Common myeloid progenitor, CD34-positive (primary cell): ENCODE data around the gene SIT1.
"Not testable (repeated sequence)": the region's sequence is repeated elsewhere in the genome, so short reads cannot be mapped to it uniquely, and the experiment has no call there.

ENCODE experiments used
- CTCF ChIA-PET: fragments of 350-600 bp; sonication (Branson Sonifier 250); formaldehyde crosslinking; loops from one replicate; lab custom pipeline; 2021; ENCODE audit warnings: antibody characterized with exemption; lab: Charles Lee
- POLR2A ChIA-PET: fragments of 350-600 bp; sonication (Branson Sonifier 250); formaldehyde crosslinking; loops from one replicate; lab custom pipeline; 2021; ENCODE audit warnings: antibody characterized with exemption; lab: Charles Lee
- DNase-seq, 3 donors: peaks; one replicate each; pipeline versions ENCODE4 v3.0.0 to v3.0.0-alpha.2; 2013
- H3K27ac ChIP-seq, 2 experiments: 1 replicate in 1 of 2; 2 replicates in 1 of 2; pipeline ENCODE4 v1.7.0; 2013; ENCODE audit warnings: inconsistent platforms in 2 of 2, low read length in 2 of 2, mild to moderate bottlenecking in 2 of 2, low read depth in 1 of 2, moderate library complexity in 1 of 2; ENCODE audit not compliant: severe bottlenecking in 2 of 2, insufficient read depth in 1 of 2, poor library complexity in 1 of 2
- H3K27me3 ChIP-seq, 5 experiments: replicated peaks in 2 of 5; 1 replicate in 3 of 5; 2 replicates in 2 of 5; pipeline versions ENCODE4 v1.6.1 to v1.7.0; 2013; ENCODE audit warnings: low read length in 4 of 5, mild to moderate bottlenecking in 2 of 5, moderate library complexity in 2 of 5, inconsistent platforms in 1 of 5; ENCODE audit not compliant: insufficient read depth in 5 of 5, control insufficient read depth in 4 of 5
- H3K36me3 ChIP-seq, 4 experiments: 1 replicate in 2 of 4; 2 replicates in 2 of 4; pipeline versions ENCODE4 v1.6.1 to v1.7.0; 2013; ENCODE audit warnings: low read length in 3 of 4, control low read depth in 1 of 4, mild to moderate bottlenecking in 1 of 4; ENCODE audit not compliant: control insufficient read depth in 4 of 4, insufficient read depth in 4 of 4
- H3K4me1 ChIP-seq, 4 experiments: 1 replicate in 3 of 4; 2 replicates in 1 of 4; pipeline versions ENCODE4 v1.6.1 to v1.7.1; 2013; ENCODE audit warnings: low read length in 3 of 4, mild to moderate bottlenecking in 3 of 4, control low read depth in 1 of 4, inconsistent platforms in 1 of 4, moderate library complexity in 1 of 4; ENCODE audit not compliant: control insufficient read depth in 4 of 4, insufficient read depth in 4 of 4; ENCODE audit errors: control extremely low read depth in 1 of 4
- H3K4me3 ChIP-seq, 7 experiments: 1 replicate in 4 of 7; 2 replicates in 3 of 7; pipeline versions ENCODE4 v1.5.1 to v1.7.0; 2013; ENCODE audit warnings: mild to moderate bottlenecking in 7 of 7, low read length in 6 of 7, moderate library complexity in 6 of 7, inconsistent platforms in 2 of 7, low read depth in 2 of 7, control low read depth in 1 of 7; ENCODE audit not compliant: insufficient read depth in 4 of 7, control insufficient read depth in 1 of 7; ENCODE audit errors: extremely low read depth in 1 of 7
- H3K9me3 ChIP-seq, 5 experiments: 1 replicate in 4 of 5; 2 replicates in 1 of 5; pipeline versions ENCODE4 v1.6.1 to v1.7.1; 2013; ENCODE audit warnings: low read length in 4 of 5, mild to moderate bottlenecking in 2 of 5, inconsistent platforms in 1 of 5, low read depth in 1 of 5, moderate library complexity in 1 of 5; ENCODE audit not compliant: control insufficient read depth in 4 of 5, insufficient read depth in 2 of 5; ENCODE audit errors: control extremely low read depth in 1 of 5
- WGBS: methylation state at CpG from one replicate; pipeline ENCODE4 v1.1.5; 2013; ENCODE audit not compliant: insufficient coverage; 5-methylcytosine and 5-hydroxymethylcytosine counted together

SIT1 gene

GRCh38 chr9:35618325-35618727, 32.4 kb downstream of the SIT1 start, which contains the start of gene CD72:
TSS of gene CD72 (minus strand) at chr9:35618413. CDS start at chr9:35618303, 110 bp downstream.
- Histone ChIP-seq H3K36me3 (no peaks in the 10 kb centered on the region), H3K27ac (peak within 1 kb of the TSS in 1 of 2 experiments; percentile 8), H3K4me3 (peak within 1 kb of the TSS; percentile 16 to 84 (median 67)), H3K4me1 (peaks cover 0 to 54% (median 33%) of the 10 kb centered on the region in 4 experiments), H3K27me3 (no peaks in the 10 kb centered on the region), H3K9me3 (no peaks in the 10 kb centered on the region)
- DNase-seq: peak in 2 of 3 donors; percentile 61 to 70
- ChIA-PET CTCF (interaction anchor here (0.7 to 11.4 kb wide), 3 partner anchors 17 to 76 kb away, joined by 3 to 105 read pairs (median 4); partner anchors contain the start of genes ARHGEF39, CCDC107 and RMRP), POLR2A (no interaction called here)
- 25% methylated on average over 7 of the region's 7 CpGs for WGBS

- no peak for DNase-seq
- ChIA-PET POLR2A (interaction anchor here (1.0 kb wide), 1 partner anchor 114 kb away, joined by 3 read pairs; no protein-coding TSS in a partner anchor), CTCF (interaction anchor here (0.7 to 11.4 kb wide), 10 partner anchors 10 to 110 kb away, joined by 3 to 105 read pairs (median 5); partner anchors contain the start of genes ARHGEF39, CCDC107, RMRP and SIT1)
- no peaks in the 10 kb centered on the region for H3K9me3 ChIP-seq
- H3K4me1 ChIP-seq: peaks cover 0 to 54% (median 33%) of the 10 kb centered on the region in 4 experiments
- H3K4me3 ChIP-seq: peak overlapping the region in 6 of 7 experiments; percentile 16 to 84 (median 70)
- no peaks in the 10 kb centered on the region for H3K36me3 ChIP-seq
- WGBS: 33% methylated on average over 6 of the region's 8 CpGs
- H3K27me3 ChIP-seq: no peaks in the 10 kb centered on the region
- peak overlapping the region in 1 of 2 experiments; percentile 8 for H3K27ac ChIP-seq
Measured at GRCh38 chr9:35617548-35617947, 33.2 kb downstream of the SIT1 start.

GRCh38 chr9:35616681-35617459, 33.9 kb downstream of the SIT1 start:
- no peak overlapping the region for H3K27ac ChIP-seq
- peak in 2 of 3 donors; percentile 53 to 66 for DNase-seq
- H3K4me1 ChIP-seq: peaks cover 0 to 49% (median 33%) of the 10 kb centered on the region in 4 experiments
- H3K36me3 ChIP-seq: no peaks in the 10 kb centered on the region
- POLR2A ChIA-PET: interaction anchor here (1.0 kb wide), 1 partner anchor 114 kb away, joined by 3 read pairs; no protein-coding TSS in a partner anchor
- 12% methylated on average over 48 of the region's 51 CpGs for WGBS
- H3K9me3 ChIP-seq: no peaks in the 10 kb centered on the region
- CTCF ChIA-PET: interaction anchor here (0.7 to 11.4 kb wide), 12 partner anchors 9 to 111 kb away, joined by 3 to 105 read pairs (median 5); partner anchors contain the start of genes ARHGEF39, CCDC107, RMRP and SIT1
- no peaks in the 10 kb centered on the region for H3K27me3 ChIP-seq
- peak overlapping the region; percentile 16 to 84 (median 67) for H3K4me3 ChIP-seq

- peaks cover 0 to 44% (median 33%) of the 10 kb centered on the region in 4 experiments for H3K4me1 ChIP-seq
- 95% methylated on average over 17 of the region's 17 CpGs for whole genome bisulfite sequencing
- ChIA-PET CTCF (interaction anchor here (0.8 to 11.4 kb wide), 14 partner anchors 8 to 80 kb away, joined by 3 to 105 read pairs (median 4); partner anchors contain the start of genes ARHGEF39, CCDC107, RMRP and SIT1), POLR2A (no interaction called here)
- peak overlapping the region in 3 of 7 experiments; percentile 67 to 84 (median 72) for H3K4me3 ChIP-seq
- no peaks in the 10 kb centered on the region for H3K36me3 ChIP-seq
- no peaks in the 10 kb centered on the region for H3K27me3 ChIP-seq
- no peak overlapping the region for H3K27ac ChIP-seq
- H3K9me3 ChIP-seq: no peaks in the 10 kb centered on the region
- no peak for DNase-seq
Measured at GRCh38 chr9:35615981-35616680, 34.6 kb downstream of the SIT1 start.

- Histone ChIP-seq H3K9me3 (no peaks in the 10 kb centered on the region), H3K27ac (no peak overlapping the region), H3K27me3 (no peaks in the 10 kb centered on the region), H3K4me3 (no peak overlapping the region), H3K36me3 (peaks cover 0 to 24% (median 20%) of the 10 kb centered on the region in 4 experiments), H3K4me1 (peaks cover 0 to 14% (median 13%) of the 10 kb centered on the region in 4 experiments)
- no peak for DNase-seq
- WGBS: no CpG with 5 or more reads among the region's 2 CpGs
- ChIA-PET CTCF (interaction anchor here (0.7 to 11.4 kb wide), 7 partner anchors 9 to 384 kb away, joined by 3 to 105 read pairs (median 4); partner anchors contain the start of genes ARHGEF39, CCDC107, RMRP and SIT1), POLR2A (no interaction called here)
Measured at GRCh38 chr9:35612843-35613242, 37.9 kb downstream of the SIT1 start.

- H3K4me1 ChIP-seq, POLR2A ChIA-PET, H3K4me3 ChIP-seq, H3K27ac ChIP-seq, DNase-seq, H3K9me3 ChIP-seq, H3K27me3 ChIP-seq: not testable (repeated sequence)
- WGBS: 100% methylated on average over 4 of the region's 4 CpGs
- H3K36me3 ChIP-seq: peaks cover 0 to 30% (median 24%) of the 10 kb centered on the region in 4 experiments
- CTCF ChIA-PET: interaction anchor here (0.8 to 11.4 kb wide), 12 partner anchors 8 to 116 kb away, joined by 3 to 105 read pairs (median 4); partner anchors contain the start of genes ARHGEF39, CCDC107, RMRP and SIT1
Measured at GRCh38 chr9:35612066-35612465, 38.7 kb downstream of the SIT1 start.
